KMS-11 (cell line): ENCODE data around the gene NDUFA3.

Experiments
- H2AFZ ChIP-seq: fragments of 200-600 bp; sonication (generic); 2 replicates; pipeline ENCODE4 v1.6.1; 2016; ENCODE audit warnings: antibody characterized with exemption, mixed run types, low read depth
- H3K27ac ChIP-seq: fragments of 200-600 bp; sonication (generic); 2 replicates; pipeline ENCODE4 v1.6.1; 2016; ENCODE audit warnings: mild to moderate bottlenecking, mixed run types
- H3K27me3 ChIP-seq: fragments of 200-600 bp; sonication (generic); 2 replicates; pipeline ENCODE4 v1.6.1; 2017; ENCODE audit warnings: mild to moderate bottlenecking, low read depth, mixed run types, moderate library complexity; ENCODE audit not compliant: insufficient read depth
- H3K36me3 ChIP-seq: fragments of 200-600 bp; sonication (generic); 2 replicates; pipeline ENCODE4 v1.6.1; 2017; ENCODE audit warnings: mild to moderate bottlenecking, mixed run types; ENCODE audit not compliant: insufficient read depth
- H3K4me1 ChIP-seq: fragments of 200-600 bp; sonication (generic); 2 replicates; pipeline ENCODE4 v1.6.1; 2016; ENCODE audit warnings: mild to moderate bottlenecking, low read depth, mixed run types; ENCODE audit not compliant: poor library complexity, severe bottlenecking
- H3K4me2 ChIP-seq: fragments of 200-600 bp; sonication (generic); 2 replicates; pipeline ENCODE4 v1.7.0; 2016; ENCODE audit warnings: mild to moderate bottlenecking, mixed run types
- H3K4me3 ChIP-seq: fragments of 200-600 bp; sonication (generic); IDR thresholded peaks from 2 replicates; pipeline ENCODE4 v1.6.1; 2017; ENCODE audit warnings: low read depth, low read length, mixed read lengths; ENCODE audit not compliant: insufficient read depth
- H3K79me2 ChIP-seq: fragments of 200-600 bp; sonication (generic); 2 replicates; pipeline ENCODE4 v1.6.1; 2016; ENCODE audit warnings: low read depth, mixed run types; ENCODE audit not compliant: insufficient read depth
- H3K9ac ChIP-seq: fragments of 200-600 bp; sonication (generic); 2 replicates; pipeline ENCODE4 v1.6.1; 2016; ENCODE audit warnings: mild to moderate bottlenecking, mixed run types
- H4K20me1 ChIP-seq: fragments of 200-600 bp; sonication (generic); 2 replicates; pipeline ENCODE4 v1.6.1; 2016; ENCODE audit warnings: mild to moderate bottlenecking, mixed run types; ENCODE audit not compliant: insufficient read depth
- TF ChIP-seq, protein P1 (sequence below): fragments of 200-600 bp; sonication (generic); conservative IDR thresholded peaks from 2 replicates; pipeline ENCODE4 v1.6.1; 2017; ENCODE audit warnings: low read depth, mild to moderate bottlenecking, antibody characterized with exemption, low read length, moderate library complexity, mixed read lengths

Gene NDUFA3

DNA sequence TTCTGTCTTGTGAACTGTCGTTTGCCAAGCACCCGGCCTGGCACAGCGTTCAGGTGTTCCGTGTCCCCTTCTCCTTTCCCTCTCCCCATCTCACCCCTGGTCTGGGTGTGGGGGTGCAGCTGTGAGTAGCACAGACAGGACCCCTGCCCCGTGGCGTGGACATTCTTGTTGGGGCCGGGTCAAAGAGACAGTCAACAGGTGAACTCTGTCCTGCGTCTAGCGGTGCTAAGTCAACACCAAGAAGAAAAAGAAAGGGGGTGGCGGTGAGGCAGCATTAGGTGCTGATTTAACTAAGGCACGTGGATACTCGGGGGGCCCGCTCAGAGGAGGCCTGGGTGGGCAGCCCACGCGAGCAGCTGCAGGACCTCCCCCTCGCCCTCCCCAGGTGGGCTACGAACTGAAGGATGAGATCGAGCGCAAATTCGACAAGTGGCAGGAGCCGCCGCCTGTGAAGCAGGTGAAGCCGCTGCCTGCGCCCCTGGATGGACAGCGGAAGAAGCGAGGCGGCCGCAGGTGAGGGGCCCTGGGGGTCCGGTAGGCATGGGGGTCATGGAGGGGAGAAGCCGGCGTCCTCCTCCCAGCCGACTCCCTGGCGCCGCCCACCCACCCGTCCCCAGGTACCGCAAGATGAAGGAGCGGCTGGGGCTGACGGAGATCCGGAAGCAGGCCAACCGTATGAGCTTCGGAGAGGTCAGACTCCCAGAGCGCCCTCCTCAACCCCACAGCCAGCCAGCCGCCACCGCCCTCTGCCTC lies 25.2 kb downstream of the NDUFA3 start:
- Histone ChIP-seq H3K27ac (no peak overlapping the region), H3K36me3 (no peaks in the 10 kb centered on the region), H2AFZ (no peak overlapping the region), H3K4me3 (no peak overlapping the region), H3K79me2 (no peaks in the 10 kb centered on the region), H4K20me1 (no peaks in the 10 kb centered on the region), H3K4me2 (no peak overlapping the region), H3K9ac (no peak overlapping the region), H3K4me1 (no peaks in the 10 kb centered on the region), H3K27me3 (no peaks in the 10 kb centered on the region)
- TF ChIP-seq, protein P1, sequence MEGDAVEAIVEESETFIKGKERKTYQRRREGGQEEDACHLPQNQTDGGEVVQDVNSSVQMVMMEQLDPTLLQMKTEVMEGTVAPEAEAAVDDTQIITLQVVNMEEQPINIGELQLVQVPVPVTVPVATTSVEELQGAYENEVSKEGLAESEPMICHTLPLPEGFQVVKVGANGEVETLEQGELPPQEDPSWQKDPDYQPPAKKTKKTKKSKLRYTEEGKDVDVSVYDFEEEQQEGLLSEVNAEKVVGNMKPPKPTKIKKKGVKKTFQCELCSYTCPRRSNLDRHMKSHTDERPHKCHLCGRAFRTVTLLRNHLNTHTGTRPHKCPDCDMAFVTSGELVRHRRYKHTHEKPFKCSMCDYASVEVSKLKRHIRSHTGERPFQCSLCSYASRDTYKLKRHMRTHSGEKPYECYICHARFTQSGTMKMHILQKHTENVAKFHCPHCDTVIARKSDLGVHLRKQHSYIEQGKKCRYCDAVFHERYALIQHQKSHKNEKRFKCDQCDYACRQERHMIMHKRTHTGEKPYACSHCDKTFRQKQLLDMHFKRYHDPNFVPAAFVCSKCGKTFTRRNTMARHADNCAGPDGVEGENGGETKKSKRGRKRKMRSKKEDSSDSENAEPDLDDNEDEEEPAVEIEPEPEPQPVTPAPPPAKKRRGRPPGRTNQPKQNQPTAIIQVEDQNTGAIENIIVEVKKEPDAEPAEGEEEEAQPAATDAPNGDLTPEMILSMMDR: no peak

DNA sequence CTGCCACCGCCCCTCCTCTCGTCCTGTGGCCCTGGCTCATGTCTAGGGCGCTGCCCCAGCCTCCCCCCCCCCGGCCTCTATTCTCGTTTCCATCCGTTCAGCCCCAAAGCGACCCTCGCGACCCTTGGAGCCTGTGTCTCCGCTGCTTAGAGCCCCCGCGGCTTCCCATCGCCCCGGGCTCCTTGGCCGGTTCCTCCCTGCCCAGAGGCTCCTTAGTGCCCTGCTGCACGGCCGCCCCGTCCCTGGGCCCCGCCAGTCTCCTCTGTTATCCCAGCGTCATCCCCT lies 25.7 kb downstream of the NDUFA3 start:
- H3K79me2 ChIP-seq: no peaks in the 10 kb centered on the region
- H3K27me3 ChIP-seq: no peaks in the 10 kb centered on the region
- H3K9ac ChIP-seq: no peak overlapping the region
- no peaks in the 10 kb centered on the region for H3K36me3 ChIP-seq
- H3K4me3 ChIP-seq: no peak overlapping the region
- H4K20me1 ChIP-seq: no peaks in the 10 kb centered on the region
- H3K4me1 ChIP-seq: no peaks in the 10 kb centered on the region
- no peak overlapping the region for H2AFZ ChIP-seq
- no peak overlapping the region for H3K4me2 ChIP-seq
- TF ChIP-seq, protein P1: no peak
- H3K27ac ChIP-seq: no peak overlapping the region

DNA sequence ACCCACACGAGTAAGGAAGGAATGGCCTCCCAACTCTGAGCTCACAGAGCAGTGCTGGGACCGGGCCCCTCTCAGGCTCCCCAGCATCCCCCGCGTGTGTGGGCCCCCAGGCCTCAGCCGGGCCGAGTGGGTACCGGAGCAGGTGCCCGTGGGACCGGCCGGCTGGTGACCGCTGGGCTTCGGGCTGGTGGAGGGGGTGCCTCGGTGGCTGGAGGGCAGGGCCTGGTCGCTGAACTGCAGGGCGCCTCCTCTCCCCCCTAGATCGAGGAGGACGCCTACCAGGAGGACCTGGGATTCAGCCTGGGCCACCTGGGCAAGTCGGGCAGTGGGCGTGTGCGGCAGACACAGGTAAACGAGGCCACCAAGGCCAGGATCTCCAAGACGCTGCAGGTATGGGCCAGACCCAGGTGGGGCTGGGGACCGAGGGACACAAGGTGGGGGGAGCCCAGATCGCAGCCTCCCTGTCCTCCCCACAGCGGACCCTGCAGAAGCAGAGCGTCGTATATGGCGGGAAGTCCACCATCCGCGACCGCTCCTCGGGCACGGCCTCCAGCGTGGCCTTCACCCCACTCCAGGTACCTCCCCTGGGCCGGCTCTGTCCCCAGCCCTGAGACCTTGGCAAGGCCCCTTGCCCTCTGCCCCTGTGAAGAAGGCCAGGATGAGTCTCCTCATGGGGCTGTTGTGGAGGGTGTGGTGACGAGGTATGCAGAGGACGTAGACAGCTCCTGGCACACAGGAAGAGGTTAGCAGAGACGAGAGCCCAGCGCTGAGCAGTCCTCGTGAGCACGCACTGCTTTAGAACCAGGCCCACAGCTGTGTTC lies 26.4 kb downstream of the NDUFA3 start:
- no peak overlapping the region for H3K27ac ChIP-seq
- H3K27me3 ChIP-seq: no peaks in the 10 kb centered on the region
- H3K4me1 ChIP-seq: no peaks in the 10 kb centered on the region
- H3K4me3 ChIP-seq: no peak overlapping the region
- no peak overlapping the region for H3K4me2 ChIP-seq
- TF ChIP-seq, protein P1: no peak
- no peaks in the 10 kb centered on the region for H4K20me1 ChIP-seq
- H3K79me2 ChIP-seq: no peaks in the 10 kb centered on the region
- H3K9ac ChIP-seq: no peak overlapping the region
- no peaks in the 10 kb centered on the region for H3K36me3 ChIP-seq
- no peak overlapping the region for H2AFZ ChIP-seq

DNA sequence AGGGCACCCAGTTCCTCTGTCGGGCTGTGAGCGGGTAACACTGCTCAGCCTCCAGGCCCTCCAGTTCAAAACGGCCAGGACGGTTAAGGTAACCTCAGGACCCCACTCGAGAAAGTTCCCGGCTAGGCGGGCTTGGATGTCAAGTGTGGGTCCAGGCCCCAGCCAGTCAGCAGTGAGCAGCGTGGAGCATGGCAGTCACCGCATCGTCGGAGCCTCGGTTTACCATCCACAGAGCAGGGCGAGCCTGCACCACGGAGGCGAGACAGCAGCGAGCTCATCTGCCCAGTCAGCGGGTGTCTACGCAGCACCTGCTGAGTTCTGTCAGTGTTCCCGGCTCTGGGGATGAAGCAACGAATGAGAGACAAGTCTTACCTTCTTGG lies 27.0 kb downstream of the NDUFA3 start:
- H3K4me1 ChIP-seq: no peaks in the 10 kb centered on the region
- no peaks in the 10 kb centered on the region for H3K79me2 ChIP-seq
- H3K27me3 ChIP-seq: no peaks in the 10 kb centered on the region
- no peak overlapping the region for H2AFZ ChIP-seq
- H3K36me3 ChIP-seq: no peaks in the 10 kb centered on the region
- no peak overlapping the region for H3K9ac ChIP-seq
- H3K4me3 ChIP-seq: no peak overlapping the region
- TF ChIP-seq, protein P1: no peak
- H4K20me1 ChIP-seq: no peaks in the 10 kb centered on the region
- no peak overlapping the region for H3K4me2 ChIP-seq
- H3K27ac ChIP-seq: no peak overlapping the region
